Stimulated activated CD4-positive, alpha-beta T cell treated with anti-CD3 and anti-CD28 coated beads, Interleukin-4, amount 100 ng/mL, for 4 hours (primary cell): Measurements from ENCODE around the gene SCGN.

Source experiments
- DNase-seq, 2 experiments: peaks; one replicate each; pipeline ENCODE4 v3.0.0-alpha.2; 2020

SCGN gene

DNA sequence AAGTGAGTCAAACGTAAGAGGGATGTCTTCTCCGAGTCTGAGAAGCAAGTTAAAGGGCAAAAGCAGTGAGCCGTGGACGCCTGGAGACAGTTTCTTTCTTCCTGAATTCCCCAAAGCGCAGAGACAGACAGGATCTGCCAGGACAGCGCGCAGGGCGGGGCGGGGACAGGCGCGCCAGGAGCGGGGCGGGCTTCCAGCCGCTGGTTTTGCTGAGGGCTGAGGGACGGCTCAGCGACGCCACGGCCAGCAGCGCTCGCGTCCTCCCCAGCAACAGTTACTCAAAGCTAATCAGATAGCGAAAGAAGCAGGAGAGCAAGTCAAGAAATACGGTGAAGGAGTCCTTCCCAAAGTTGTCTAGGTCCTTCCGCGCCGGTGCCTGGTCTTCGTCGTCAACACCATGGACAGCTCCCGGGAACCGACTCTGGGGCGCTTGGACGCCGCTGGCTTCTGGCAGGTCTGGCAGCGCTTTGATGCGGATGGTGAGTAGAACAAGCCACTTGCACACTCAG is at the start of gene SCGN:
SCGN (plus strand) TSS at position 209 of the 509 bp plus-strand sequence; CDS start at position 398, 189 bp downstream.
- DNase-seq = peak in 1 of 2 experiments; percentile 39

- DNase-seq = no peak
These were observed 49.4 kb upstream of the SCGN start for GRCh38 chr6:25602674-25602982.

DNA sequence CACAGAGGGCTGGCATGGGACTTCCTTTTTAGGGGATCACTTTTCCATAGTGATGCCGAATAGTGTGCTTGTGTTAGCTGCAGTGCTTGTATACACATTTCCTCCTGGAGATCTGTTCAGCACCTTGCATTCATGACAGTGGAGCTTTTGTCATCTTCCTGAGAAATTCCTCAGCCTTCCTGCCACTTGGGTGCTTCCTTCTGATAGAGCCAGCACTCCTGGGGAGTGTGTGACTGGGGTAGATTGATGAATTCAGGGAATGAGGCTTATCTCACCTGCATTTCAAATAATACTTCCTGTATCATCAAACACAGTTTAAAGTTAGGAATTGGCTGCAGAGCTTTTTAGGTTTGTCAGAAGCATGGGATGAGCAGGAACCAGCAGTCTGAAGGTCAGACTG is 48.8 kb upstream of the SCGN start:
- no peak for DNase-seq

DNA sequence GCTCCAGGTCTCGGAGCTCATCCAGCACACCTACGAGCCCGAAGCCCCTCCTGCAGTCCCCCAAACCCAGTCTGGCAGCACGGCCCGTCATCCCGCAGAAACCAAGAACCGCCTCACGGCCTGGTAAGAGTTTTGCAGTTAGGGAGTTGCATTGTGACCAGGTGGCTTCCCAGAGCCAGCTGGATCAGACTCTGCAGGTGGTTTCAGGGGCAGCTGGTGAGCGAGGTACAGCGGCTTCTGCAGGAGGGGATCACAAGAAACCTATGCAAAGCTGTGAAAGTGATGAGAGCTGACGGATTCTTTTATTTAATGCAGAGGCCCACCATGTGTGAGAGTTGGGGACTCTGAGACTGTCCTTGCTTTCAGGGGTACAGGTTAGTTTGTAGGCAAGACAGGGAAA is 45.9 kb upstream of the SCGN start:
- no peak for DNase-seq

GRCh38 chr6:25608558-25609174 is 43.3 kb upstream of the SCGN start:
- DNase-seq = no peak

DNA sequence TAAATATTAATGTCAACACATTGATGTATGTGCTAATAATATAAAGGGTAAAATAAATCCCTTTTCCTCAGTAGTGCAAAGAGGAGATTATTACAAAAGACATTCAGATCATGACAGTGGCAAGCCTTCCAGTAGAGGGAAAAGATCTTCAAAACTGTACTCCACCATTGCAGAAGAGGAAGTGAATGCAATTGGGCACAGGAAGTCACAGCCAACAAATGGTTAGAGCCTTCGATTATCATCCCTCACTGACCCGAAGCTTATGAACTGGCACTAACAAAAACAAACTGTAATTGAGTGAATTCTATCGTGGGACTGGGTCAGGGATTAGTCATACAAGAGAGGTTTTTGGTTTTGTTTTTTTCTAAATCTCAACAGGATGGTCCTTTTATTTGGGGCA is 39.3 kb upstream of the SCGN start:
- DNase-seq = no peak

GRCh38 chr6:25613415-25613814 is 38.6 kb upstream of the SCGN start:
- no peak for DNase-seq

DNA sequence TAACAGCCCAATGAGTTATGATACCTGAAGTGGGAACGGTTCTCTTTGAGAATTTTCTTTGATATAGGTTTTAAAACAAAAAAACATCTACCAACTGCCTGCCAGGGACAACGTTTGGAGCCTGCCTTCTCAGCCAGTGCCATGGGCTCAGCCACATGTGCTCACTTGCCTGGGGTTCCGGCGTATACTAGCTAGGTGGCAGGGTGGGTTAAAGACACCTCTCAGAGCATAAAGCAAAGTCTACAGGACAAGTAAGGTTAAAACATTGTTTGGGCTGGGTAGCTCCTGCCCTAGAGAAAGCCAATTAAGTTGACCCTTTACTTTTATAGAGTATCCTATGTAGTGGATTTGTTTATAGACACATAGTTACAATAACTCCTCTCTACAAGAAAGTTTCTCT is 38.0 kb upstream of the SCGN start:
- DNase-seq = no peak

- DNase-seq = no peak
These were observed 36.5 kb upstream of the SCGN start for GRCh38 chr6:25615471-25615870.

GRCh38 chr6:25617997-25618396 is 34.0 kb upstream of the SCGN start:
- DNase-seq = no peak

GRCh38 chr6:25619217-25619616 is 32.8 kb upstream of the SCGN start:
- DNase-seq = no peak

- DNase-seq = no peak
These were observed 31.6 kb upstream of the SCGN start for GRCh38 chr6:25620391-25620790.

GRCh38 chr6:25623065-25623464 is 28.9 kb upstream of the SCGN start:
- no peak for DNase-seq

- no peak for DNase-seq
These were observed 28.1 kb upstream of the SCGN start for GRCh38 chr6:25623879-25624278.

DNA sequence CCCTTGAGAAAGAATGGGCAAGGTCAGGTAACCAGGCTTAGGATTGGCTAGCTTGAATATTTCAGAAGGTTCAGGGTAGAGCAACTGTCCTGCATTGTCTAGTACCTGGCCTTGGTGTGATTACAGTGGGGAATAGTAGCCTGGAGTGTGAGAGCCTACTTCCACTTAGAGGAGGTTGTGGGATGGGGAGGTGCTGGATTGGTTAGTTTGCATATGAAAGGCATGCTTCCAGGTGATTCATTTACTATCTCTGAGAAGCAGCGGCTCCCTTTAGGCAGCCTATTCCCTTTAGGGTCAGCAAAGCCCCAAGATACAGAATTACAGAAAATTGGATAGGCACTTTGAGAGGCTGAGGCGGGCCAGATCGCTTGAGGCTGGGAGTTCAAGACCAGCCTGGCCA is 25.0 kb upstream of the SCGN start:
- DNase-seq = no peak

- DNase-seq = no peak
These were observed 23.4 kb upstream of the SCGN start for GRCh38 chr6:25628471-25629197.

DNA sequence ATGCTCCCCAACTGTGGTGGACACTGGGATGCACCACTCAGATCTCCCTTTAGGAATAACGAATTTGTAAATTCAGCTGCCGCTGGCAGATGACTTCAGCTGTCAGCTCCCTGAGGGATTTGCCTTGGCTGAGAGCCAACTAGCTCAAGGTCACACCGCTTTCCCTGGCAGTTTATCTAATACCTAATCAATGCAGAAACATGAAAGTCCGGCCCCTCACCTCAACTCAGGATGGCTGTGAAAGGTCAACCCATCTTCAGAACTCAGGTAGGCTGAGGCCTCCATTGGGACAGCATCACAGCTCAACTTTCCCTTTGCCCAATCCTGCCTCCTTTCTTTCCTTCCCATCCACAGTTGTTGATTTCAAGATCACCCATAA is 22.8 kb upstream of the SCGN start:
- no peak for DNase-seq

- no peak for DNase-seq
These were observed 21.3 kb upstream of the SCGN start for GRCh38 chr6:25630508-25631278.

- no peak for DNase-seq
These were observed 16.1 kb upstream of the SCGN start for GRCh38 chr6:25635886-25636317.

GRCh38 chr6:25637211-25637610 is 14.8 kb upstream of the SCGN start:
- DNase-seq = no peak

DNA sequence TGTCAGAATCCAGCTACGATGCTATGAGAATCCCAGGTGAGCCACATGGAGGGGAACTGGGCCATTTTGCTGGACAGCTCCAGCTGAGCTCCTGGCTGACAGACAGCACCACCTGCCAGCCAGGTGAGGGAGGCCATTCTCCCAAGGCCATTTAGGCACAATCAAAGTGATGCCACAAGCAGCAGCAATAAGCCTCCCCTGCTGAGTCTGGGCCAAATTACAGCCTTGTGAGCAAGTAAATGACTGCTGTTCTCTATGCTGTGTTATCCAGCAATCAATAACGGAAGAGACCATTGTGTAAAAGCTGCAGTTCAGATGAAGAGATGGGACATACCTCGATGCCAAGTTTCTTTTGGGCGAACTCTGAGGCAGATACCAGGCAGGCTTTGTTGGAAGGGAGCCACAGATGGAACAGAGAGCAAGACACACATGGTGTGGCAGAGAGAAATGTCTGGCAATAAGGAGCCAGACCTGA is 14.0 kb upstream of the SCGN start:
- DNase-seq = no peak

GRCh38 chr6:25639653-25640052 is 12.4 kb upstream of the SCGN start:
- DNase-seq = no peak

DNA sequence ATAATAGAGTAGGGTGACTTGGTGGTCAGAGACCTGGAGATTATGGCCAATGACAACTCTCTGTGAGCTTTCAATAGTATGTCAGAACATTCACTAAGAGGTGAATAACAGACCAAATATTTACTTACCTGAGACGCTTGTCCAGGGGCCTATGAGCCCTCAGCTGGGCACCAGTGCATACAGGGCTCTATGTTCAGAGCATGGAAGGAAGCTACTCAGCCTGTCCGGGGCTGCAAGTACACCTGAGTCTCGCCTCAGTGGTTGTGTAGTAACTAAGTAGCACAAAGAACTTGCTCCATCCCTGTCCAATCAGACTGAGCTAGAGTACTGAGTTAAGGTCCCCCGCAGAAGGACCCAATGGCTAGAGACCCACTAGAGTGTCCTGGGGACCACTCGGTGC is 11.6 kb upstream of the SCGN start:
- no peak for DNase-seq

GRCh38 chr6:25640891-25641290 is 11.1 kb upstream of the SCGN start:
- no peak for DNase-seq
